HEK293T (cell line): ENCODE data around the gene ISL2.

Source experiments
- ARNT ChIP-seq: fragments of 450-650 bp; IDR thresholded peaks from 2 replicates; pipeline ENCODE4 v1.6.1; 2017; ENCODE audit warnings: mild to moderate bottlenecking
- BHLHE40 ChIP-seq: fragments of 450-650 bp; IDR thresholded peaks from 2 replicates; pipeline ENCODE4 v1.6.1; 2016; ENCODE audit warnings: mild to moderate bottlenecking, moderate library complexity, borderline replicate concordance
- CTBP1 ChIP-seq: fragments of 450-650 bp; IDR thresholded peaks from 2 replicates; pipeline ENCODE4 v1.6.1; 2016; ENCODE audit warnings: borderline replicate concordance
- ELF4 ChIP-seq: fragments of 450-650 bp; IDR thresholded peaks from 2 replicates; pipeline ENCODE4 v1.6.1; 2017; ENCODE audit warnings: antibody characterized with exemption
- FOXK2 ChIP-seq: fragments of 450-650 bp; IDR thresholded peaks from 2 replicates; pipeline ENCODE4 v1.6.1; 2016; ENCODE audit warnings: mild to moderate bottlenecking
- HDGF ChIP-seq: fragments of 450-650 bp; IDR thresholded peaks from 2 replicates; pipeline ENCODE4 v1.6.1; 2017; ENCODE audit warnings: antibody characterized with exemption, borderline replicate concordance
- SP1 ChIP-seq: fragments of 450-650 bp; IDR thresholded peaks from 2 replicates; pipeline ENCODE4 v1.6.1; 2017
- ZNF384 ChIP-seq: fragments of 450-650 bp; IDR thresholded peaks from 2 replicates; pipeline ENCODE4 v1.6.1; 2016
- TF ChIP-seq, protein P1 (sequence below): fragments of 450-650 bp; IDR thresholded peaks from 2 replicates; pipeline ENCODE4 v1.6.1; 2016

DNA sequence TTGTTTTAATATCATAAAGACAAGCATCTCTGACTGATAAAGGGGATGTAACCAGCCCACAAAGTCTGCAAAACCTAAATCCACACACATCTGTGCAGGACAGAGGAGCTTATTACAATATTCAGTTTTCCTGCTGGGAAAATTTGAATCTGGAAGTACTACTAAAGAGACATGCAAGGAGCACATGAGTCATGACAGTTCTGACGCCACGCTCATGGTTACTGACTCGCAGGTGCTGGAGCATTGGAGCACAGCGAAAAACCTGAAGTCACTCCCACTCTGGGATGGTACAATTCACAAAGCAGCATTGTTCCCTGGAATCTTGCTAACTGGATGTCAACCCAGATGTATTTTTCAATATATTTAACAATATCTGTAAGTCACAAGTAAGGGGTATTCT is 7.6 kb upstream of the ISL2 start:
- TF ChIP-seq FOXK2, result no peak
- no peak for TF ChIP-seq ELF4
- no peak for TF ChIP-seq BHLHE40
- TF ChIP-seq HDGF, result no peak
- no peak for TF ChIP-seq ARNT
- no peak for TF ChIP-seq ZNF384
- TF ChIP-seq, protein P1, sequence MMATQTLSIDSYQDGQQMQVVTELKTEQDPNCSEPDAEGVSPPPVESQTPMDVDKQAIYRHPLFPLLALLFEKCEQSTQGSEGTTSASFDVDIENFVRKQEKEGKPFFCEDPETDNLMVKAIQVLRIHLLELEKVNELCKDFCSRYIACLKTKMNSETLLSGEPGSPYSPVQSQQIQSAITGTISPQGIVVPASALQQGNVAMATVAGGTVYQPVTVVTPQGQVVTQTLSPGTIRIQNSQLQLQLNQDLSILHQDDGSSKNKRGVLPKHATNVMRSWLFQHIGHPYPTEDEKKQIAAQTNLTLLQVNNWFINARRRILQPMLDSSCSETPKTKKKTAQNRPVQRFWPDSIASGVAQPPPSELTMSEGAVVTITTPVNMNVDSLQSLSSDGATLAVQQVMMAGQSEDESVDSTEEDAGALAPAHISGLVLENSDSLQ, result no peak
- no peak for TF ChIP-seq SP1
- no peak for TF ChIP-seq CTBP1
